ENCODE measurements around the gene SIRPD.

SIRPD gene

GRCh38 chr20:1555952-1556351 lies 1.6 kb downstream of the SIRPD start:
- Mint-ChIP-seq H3K9me3 (no peaks in the 10 kb centered on the region), H3K4me3 (no peak overlapping the region), H3K27me3 (ENCODE audit: low read depth) (peaks cover 18% of the 10 kb centered on the region), H3K27ac (no peak overlapping the region), H3K36me3 (ENCODE audit: low read depth) (no peaks in the 10 kb centered on the region), H3K4me1 (no peaks in the 10 kb centered on the region)
- TF ChIP-seq CTCF (IDR thresholded peaks at IDR 0.05; ENCODE audit: unreplicated experiment in 3 of 3): no peak

- Mint-ChIP-seq H3K4me1 (no peaks in the 10 kb centered on the region), H3K36me3 (ENCODE audit: low read depth) (no peaks in the 10 kb centered on the region), H3K9me3 (no peaks in the 10 kb centered on the region), H3K27ac (no peak overlapping the region), H3K27me3 (ENCODE audit: low read depth) (peaks cover 24% of the 10 kb centered on the region), H3K4me3 (no peak overlapping the region)
- no peak for TF ChIP-seq CTCF (IDR thresholded peaks at IDR 0.05; ENCODE audit: unreplicated experiment in 3 of 3)
Measured at GRCh38 chr20:1539816-1540419, 17.6 kb downstream of the SIRPD start.

- Mint-ChIP-seq H3K9me3 (no peaks in the 10 kb centered on the region), H3K36me3 (ENCODE audit: low read depth) (no peaks in the 10 kb centered on the region), H3K4me3 (no peak overlapping the region), H3K4me1 (no peaks in the 10 kb centered on the region), H3K27me3 (ENCODE audit: low read depth) (peaks cover 18% of the 10 kb centered on the region), H3K27ac (no peak overlapping the region)
- TF ChIP-seq CTCF (IDR thresholded peaks at IDR 0.05; ENCODE audit: unreplicated experiment in 3 of 3): no peak
Measured at GRCh38 chr20:1538655-1539054, 18.9 kb downstream of the SIRPD start.

- TF ChIP-seq CTCF (IDR thresholded peaks at IDR 0.05; ENCODE audit: unreplicated experiment in 3 of 3): no peak
- Mint-ChIP-seq H3K27me3 (ENCODE audit: low read depth) (peaks cover 11% of the 10 kb centered on the region), H3K9me3 (no peaks in the 10 kb centered on the region), H3K4me1 (no peaks in the 10 kb centered on the region), H3K36me3 (ENCODE audit: low read depth) (no peaks in the 10 kb centered on the region), H3K27ac (no peak overlapping the region), H3K4me3 (no peak overlapping the region)
Measured at GRCh38 chr20:1537731-1538058, 19.8 kb downstream of the SIRPD start.

GRCh38 chr20:1536893-1537730 lies 20.4 kb downstream of the SIRPD start:
- H3K27me3 Mint-ChIP-seq (ENCODE audit: low read depth): peaks cover 5% of the 10 kb centered on the region
- H3K36me3 Mint-ChIP-seq (ENCODE audit: low read depth): no peaks in the 10 kb centered on the region
- no peak overlapping the region for H3K27ac Mint-ChIP-seq
- no peak overlapping the region for H3K4me3 Mint-ChIP-seq
- H3K9me3 Mint-ChIP-seq: no peaks in the 10 kb centered on the region
- H3K4me1 Mint-ChIP-seq: no peaks in the 10 kb centered on the region
- TF ChIP-seq CTCF (IDR thresholded peaks at IDR 0.05; ENCODE audit: unreplicated experiment in 3 of 3): no peak
